Left kidney (tissue), 2 donors: ENCODE data around the gene LMNA. TPM values are rescaled to one million over a fixed set of nuclear protein-coding genes. Genes with fewer than 3 reads are reported as not detected.
"Not testable (repeated sequence)": the region's sequence is repeated elsewhere in the genome, so short reads cannot be mapped to it uniquely, and the experiment has no call there.

Experiments
- DNase-seq: peaks from one replicate; pipeline ENCODE4 v3.0.0-alpha.2; 2013
- polyA plus RNA-seq: library from polyadenylated mRNA; unstranded; fragments of 120-200 nt; gene quantifications from one replicate; pipeline ENCODE4 v1.2.1, GENCODE V29; 2013; ENCODE audit not compliant: insufficient read length

LMNA gene
- polyA plus RNA-seq, 1 donor: 74.2 TPM

DNA sequence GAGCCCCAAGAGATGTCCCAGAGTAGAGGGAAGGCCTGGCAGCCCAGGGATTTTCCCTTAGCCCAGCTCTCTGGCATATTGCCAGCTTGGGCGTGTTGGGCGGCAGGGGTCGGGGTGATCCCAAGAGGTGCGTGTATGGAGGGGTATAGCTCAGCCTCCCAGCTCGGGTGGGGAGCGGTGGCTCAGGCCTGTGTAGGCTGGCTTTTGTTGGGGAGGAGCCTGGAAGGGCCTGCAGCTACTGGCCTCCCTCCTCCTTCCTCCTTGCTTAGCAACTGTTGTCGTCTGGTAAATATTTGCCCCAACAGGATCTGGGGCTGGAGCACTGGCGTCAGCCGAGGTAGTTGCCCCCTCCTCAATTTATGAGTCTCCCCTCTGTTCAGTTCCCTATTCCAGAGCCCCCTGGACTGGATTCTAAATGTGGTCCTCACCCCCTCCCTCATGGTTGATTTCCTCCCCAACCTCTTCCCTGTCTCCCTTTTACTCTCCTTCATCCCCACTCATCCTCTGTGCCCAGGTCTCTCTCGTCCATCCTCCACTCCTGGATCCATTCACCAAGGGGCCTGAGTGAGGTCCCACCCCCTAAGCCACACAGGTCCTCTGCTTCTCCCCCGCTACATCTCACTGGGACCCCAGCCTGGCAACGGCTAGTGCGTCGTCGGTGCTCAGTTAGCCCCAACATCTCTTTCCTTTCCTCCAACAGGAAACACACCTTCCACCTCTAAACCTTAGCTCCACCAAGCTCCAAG, 10.3 kb upstream of the LMNA start:
- DNase-seq: peak; percentile 71

- DNase-seq: no peak
Observed at GRCh38 chr1:156104861-156105832, 9.4 kb upstream of the LMNA start.

GRCh38 chr1:156106624-156107488, 7.7 kb upstream of the LMNA start:
- DNase-seq: no peak

- DNase-seq: no peak
Observed at GRCh38 chr1:156108057-156108456, 6.5 kb upstream of the LMNA start.

- no peak for DNase-seq
Observed at GRCh38 chr1:156108664-156109241, 5.8 kb upstream of the LMNA start.

GRCh38 chr1:156110252-156110651, 4.3 kb upstream of the LMNA start:
- DNase-seq: no peak

DNA sequence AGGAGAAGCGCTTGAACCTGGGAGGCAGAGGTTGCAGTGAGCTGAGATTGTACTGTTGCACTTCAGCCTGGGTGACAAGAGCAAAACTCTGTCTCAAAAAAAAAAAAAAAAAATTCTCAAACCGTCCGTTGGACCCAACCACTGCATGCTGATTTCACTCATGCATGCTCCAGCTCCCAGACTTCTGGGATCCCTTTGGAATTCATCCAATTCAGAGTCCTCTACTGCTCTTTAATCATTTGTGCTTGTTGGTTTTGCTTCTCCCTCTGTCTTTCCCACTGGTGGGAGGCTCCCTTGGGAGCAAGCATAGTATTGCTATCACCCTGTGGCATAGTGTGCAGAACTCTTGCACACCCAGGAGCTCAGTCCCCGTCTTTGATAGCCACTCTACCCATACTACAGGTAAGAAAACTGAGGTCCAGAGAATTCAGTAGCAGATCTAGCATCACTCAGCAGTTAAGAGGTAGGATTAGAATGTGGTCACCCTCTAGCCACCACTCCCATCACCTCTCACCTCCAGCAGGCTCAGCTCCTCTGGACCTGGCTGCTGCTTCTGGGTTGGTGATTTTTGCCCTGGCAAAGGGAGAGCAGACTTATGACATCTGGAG, 3.1 kb upstream of the LMNA start:
- no peak for DNase-seq

DNA sequence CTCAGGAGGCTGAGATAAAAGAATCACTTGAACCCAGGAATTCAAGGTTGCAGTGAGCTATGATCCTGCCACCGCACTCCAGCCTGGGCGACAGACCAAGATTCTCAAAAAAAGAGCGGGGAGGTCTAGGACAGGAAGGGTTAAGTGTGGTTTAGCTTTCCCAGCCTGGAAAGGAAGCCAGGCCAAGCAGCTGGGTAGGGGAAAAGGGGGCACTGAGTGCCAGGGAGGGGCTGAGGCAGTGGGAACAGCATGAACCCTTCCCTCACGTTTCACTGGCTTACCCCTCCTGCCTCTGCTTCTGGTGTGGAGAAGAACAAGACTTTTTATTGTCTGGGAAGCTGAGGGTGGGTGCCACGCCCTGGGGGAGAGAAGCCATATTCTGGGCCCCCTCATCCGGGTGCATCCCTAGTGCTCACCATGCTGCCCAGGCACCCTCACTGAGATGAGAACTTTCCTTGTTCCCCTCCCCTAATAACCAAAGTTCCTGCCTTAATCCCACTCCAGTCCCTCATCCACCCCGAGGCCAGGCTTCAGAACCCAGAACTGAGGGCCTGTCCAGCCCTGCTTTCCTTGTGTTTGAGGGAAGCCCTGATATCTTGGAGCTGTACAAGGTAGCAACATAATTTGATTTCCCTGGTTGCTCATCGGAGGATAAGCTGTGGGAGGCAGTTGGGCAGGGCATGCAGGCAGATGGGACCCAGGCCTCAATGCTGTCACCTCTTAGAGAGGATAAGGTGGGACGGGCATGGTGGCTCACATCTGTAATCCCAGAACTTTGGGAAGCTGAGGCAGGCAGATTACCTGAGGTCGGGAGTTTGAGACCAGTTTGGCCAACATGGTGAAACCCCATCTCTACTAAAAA, 2.0 kb upstream of the LMNA start:
- no peak for DNase-seq

GRCh38 chr1:156113282-156113950, 1.1 kb upstream of the LMNA start:
- DNase-seq: no peak

GRCh38 chr1:156114919-156115513, 505 bp downstream of the LMNA start:
- DNase-seq: no peak

GRCh38 chr1:156115514-156116374, 1.2 kb downstream of the LMNA start:
- DNase-seq: peak; percentile 67

GRCh38 chr1:156116731-156117130, 2.2 kb downstream of the LMNA start:
- not testable (repeated sequence) for DNase-seq

GRCh38 chr1:156117414-156118176, 3.1 kb downstream of the LMNA start:
- no peak for DNase-seq

DNA sequence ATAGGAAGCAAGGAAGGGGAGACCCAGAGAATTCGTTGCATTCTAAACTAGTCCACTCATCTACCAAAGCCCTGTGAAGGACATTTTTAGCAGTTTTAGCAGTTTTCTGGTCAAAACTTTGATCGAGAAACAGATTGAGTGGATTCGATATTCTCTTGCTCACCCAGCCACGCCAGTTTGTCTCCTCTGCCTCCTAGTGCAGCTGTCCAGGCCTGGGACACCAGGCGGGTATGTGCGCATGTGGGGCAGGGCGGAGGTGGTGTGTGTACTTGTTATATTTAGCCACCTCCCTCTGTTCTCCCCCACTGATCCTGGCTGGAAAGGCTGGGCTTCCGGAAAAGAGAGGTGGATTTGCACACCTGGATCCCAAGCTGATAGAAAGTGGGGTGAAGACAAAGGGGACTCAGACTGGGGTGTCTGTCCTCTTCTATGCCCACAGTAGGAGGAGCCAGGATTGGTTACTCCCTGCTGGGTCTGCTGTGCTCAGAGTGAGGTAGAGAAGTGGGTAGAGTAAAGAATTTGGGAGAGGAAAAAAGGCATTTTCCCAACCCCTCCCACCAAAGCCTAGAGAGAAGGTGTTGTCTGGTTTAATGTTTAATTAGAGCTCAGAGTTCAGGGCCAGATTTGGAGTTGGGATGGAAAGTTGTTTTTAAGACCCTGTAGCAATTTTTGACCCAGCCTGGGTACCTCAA, 3.8 kb downstream of the LMNA start:
- DNase-seq: no peak

DNA sequence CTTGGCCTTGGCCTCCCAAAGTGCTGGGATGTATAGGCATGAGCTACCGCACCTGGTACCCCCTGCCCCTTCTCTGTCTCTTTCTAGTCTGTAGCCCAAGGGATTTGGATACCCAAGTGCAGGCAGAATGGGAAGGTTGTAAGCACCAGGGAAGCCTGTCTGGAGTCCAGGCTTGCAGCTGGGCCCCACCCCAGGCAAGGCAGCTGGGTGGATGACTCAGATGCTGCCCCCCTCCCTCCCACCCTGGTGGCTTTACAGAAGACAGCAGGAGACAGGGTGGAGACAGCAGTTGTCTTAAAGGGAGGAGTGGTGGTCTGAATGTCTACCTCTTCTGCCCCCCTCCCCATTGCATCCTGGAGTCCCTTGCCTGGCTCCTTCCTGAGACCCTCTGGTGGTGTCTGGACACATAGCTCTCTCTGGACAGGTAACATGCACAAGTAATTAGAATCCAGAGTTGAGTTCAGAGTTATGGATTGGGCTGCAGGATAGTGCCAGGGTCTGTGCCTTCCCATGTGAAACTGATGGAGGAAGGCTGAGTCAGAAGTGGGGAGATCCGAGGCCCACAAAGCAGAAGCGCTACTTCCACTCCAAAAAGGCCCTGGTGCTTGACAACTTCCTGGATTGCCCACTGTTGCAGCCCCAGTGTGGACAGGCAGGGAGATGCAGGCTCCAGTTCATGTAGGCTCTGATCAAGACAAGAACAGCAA, 5.1 kb downstream of the LMNA start:
- DNase-seq: no peak

DNA sequence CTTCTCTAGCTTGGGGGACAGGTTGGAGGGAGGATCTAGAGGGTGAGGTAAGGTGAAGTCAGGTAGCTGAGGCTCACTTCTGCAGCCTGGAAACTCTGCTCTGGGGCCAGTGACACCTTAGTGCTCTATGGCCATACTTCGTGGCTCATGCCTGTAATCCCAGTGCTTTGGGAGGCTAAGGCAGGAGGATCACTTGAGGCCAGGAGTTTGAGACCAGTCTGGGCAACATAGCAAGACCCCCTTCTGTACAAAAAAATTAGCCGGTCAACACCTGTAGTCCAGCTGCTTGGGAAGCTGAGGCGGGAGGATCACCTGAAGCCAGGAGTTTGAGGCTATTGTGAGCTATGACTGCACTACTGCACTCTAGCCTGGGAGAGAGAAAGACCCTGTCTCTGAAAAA, 5.8 kb downstream of the LMNA start:
- no peak for DNase-seq
